K562 (cell line): ENCODE measurements around the gene PCDHGC4. TPM values are rescaled to one million over a fixed set of nuclear protein-coding genes. Genes with fewer than 3 reads are reported as not detected.

Experiments used
- BDP1 ChIP-seq: IDR thresholded peaks from 3 replicates; pipeline ENCODE4 v1.6.1; 2011; ENCODE audit not compliant: insufficient read length, insufficient read depth
- CBFA2T3 ChIP-seq: fragments of 450-650 bp; IDR thresholded peaks from 2 replicates; pipeline ENCODE4 v1.6.1; 2017
- CBX8 ChIP-seq: fragments of 200-600 bp; sonication (generic); IDR thresholded peaks from 2 replicates; pipeline ENCODE4 v1.6.1; 2012; ENCODE audit warnings: borderline replicate concordance, mixed run types, low read depth, mild to moderate bottlenecking, moderate library complexity, mixed read lengths, low read length, control low read depth, inconsistent platforms; ENCODE audit not compliant: poor library complexity, severe bottlenecking; ENCODE audit errors: extremely low read depth
- EHMT2 ChIP-seq: fragments of 450-650 bp; IDR thresholded peaks from 2 replicates; pipeline ENCODE4 v1.6.1; 2018; ENCODE audit warnings: antibody characterized with exemption
- ETV6 ChIP-seq, 3 experiments: fragments of 150-350 bp in 1 of 3; sonication (generic) in 1 of 3; formaldehyde crosslinking in 1 of 3; IDR thresholded peaks; 2 replicates each; pipeline versions ENCODE4 v1.6.1 to v1.8.0; 2014 to 2022; ENCODE audit warnings: borderline replicate concordance in 2 of 3, low read depth in 2 of 3, antibody characterized with exemption in 1 of 3, low read length in 1 of 3, mild to moderate bottlenecking in 1 of 3, missing genetic modification reagents in 1 of 3
- KDM5B ChIP-seq: fragments of 200-600 bp; sonication (generic); IDR thresholded peaks from 2 replicates; pipeline ENCODE4 v1.6.1; 2012; ENCODE audit warnings: low read depth, mild to moderate bottlenecking, moderate library complexity, low read length, control low read depth, inconsistent platforms; ENCODE audit not compliant: insufficient replicate concordance
- PRPF4 ChIP-seq: fragments of 200-400 bp; formaldehyde crosslinking; IDR thresholded peaks from one replicate; pipeline ENCODE4 v1.6.1; 2017; ENCODE audit warnings: low read length, low read depth, mild to moderate bottlenecking; ENCODE audit not compliant: insufficient read depth, poor library complexity, severe bottlenecking
- PTRF ChIP-seq: fragments of 450-650 bp; IDR thresholded peaks from 2 replicates; pipeline ENCODE4 v1.6.1; 2016; ENCODE audit warnings: mild to moderate bottlenecking, missing genetic modification characterization, missing compliant biosample characterization
- TEAD4 ChIP-seq, 2 experiments: sonication (generic) in 1 of 2; formaldehyde crosslinking in 1 of 2; IDR thresholded peaks; 2 replicates each; pipeline versions ENCODE4 v1.6.1 to v1.8.0; 2012 to 2022; ENCODE audit warnings: borderline replicate concordance in 1 of 2, inconsistent platforms in 1 of 2, low read length in 1 of 2, mild to moderate bottlenecking in 1 of 2, missing genetic modification reagents in 1 of 2
- ZNF282 ChIP-seq: sonication (generic); formaldehyde crosslinking; IDR thresholded peaks from 2 replicates; pipeline ENCODE4 v1.8.1; 2023; ENCODE audit warnings: missing genetic modification reagents
- polyA plus RNA-seq, 8 experiments: library from polyadenylated mRNA; depleted of rRNA in 4 of 8; stranded (reverse) in 5 of 8; unstranded in 3 of 8; fragments of >200 nt; fragmentation: Nextera tagmentation in 2 of 8; fragmentation: Illumina TruSeq in 1 of 8; extraction: Ambion mirVana in 2 of 8; extraction: Trizol in 1 of 8; gene quantifications; 2 replicates each; pipeline versions ENCODE4 v1.2.1 to v1.2.3, GENCODE V29; 2011 to 2014; ENCODE audit warnings: inconsistent platforms in 1 of 8, missing spikeins in 1 of 8
- total RNA-seq, 7 experiments: library from RNA; depleted of rRNA in 6 of 7; stranded (reverse); fragments of >200 nt in 6 of 7; fragmentation: Illumina TruSeq in 2 of 7; extraction: Trizol in 2 of 7; gene quantifications; 2 replicates each; pipeline versions ENCODE4 v1.2.1 to v1.2.3, GENCODE V29; 2011 to 2021; ENCODE audit warnings: low replicate concordance in 1 of 7
- TF ChIP-seq, protein P1 (sequence below): fragments of 450-650 bp; conservative IDR thresholded peaks from 2 replicates; pipeline ENCODE4 v1.6.1; 2016; ENCODE audit warnings: missing genetic modification characterization, low read depth, mild to moderate bottlenecking, missing compliant biosample characterization, moderate library complexity
- TF ChIP-seq, protein P2 (sequence below): IDR thresholded peaks from 3 replicates; pipeline ENCODE4 v1.6.1; 2011; ENCODE audit warnings: borderline replicate concordance, mild to moderate bottlenecking, moderate library complexity; ENCODE audit not compliant: insufficient read length; ENCODE audit errors: extremely low read depth
- TF ChIP-seq, protein P3 (sequence below), 2 experiments: fragments of 450-650 bp; formaldehyde crosslinking in 1 of 2; IDR thresholded peaks; 2 replicates each; pipeline versions ENCODE4 v1.4.0 to v1.6.1; 2014 to 2020; ENCODE audit warnings: mild to moderate bottlenecking in 2 of 2, borderline replicate concordance in 1 of 2, low read depth in 1 of 2

The PCDHGC4 gene
- total and polyA plus RNA-seq, 9 of the 15 experiments (the other 6 are each of a cell fraction or from before 2014, with no cell fraction given), result 0.05 TPM; not detected in 8

DNA sequence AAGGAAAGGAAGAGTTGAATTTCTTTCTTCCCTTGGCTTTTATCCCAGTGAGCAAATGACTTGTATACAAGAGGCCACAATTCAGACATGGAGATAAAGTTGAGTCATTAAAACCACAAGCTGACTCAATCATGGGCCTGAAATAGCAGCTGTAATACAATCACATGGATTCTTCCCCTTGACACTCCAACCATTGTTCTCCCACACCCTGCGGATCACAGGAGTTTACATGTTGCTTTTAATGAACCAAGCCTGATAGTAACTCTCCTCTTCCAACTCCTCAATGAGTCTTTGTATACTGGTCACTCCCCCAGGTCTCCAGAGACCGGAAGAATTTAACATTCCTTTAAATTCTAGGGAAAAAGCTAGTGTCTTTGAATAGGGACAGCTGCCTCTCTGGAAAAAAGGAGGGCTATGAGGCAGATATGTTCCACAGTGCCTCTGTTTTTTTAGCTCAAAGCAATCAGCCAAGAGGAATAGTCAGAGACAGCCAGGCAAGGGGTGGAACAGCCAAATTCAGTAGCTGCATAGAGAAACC, 36.5 kb downstream of the PCDHGC4 start (continued):
- TF ChIP-seq, protein P1, sequence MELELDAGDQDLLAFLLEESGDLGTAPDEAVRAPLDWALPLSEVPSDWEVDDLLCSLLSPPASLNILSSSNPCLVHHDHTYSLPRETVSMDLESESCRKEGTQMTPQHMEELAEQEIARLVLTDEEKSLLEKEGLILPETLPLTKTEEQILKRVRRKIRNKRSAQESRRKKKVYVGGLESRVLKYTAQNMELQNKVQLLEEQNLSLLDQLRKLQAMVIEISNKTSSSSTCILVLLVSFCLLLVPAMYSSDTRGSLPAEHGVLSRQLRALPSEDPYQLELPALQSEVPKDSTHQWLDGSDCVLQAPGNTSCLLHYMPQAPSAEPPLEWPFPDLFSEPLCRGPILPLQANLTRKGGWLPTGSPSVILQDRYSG, result no peak
- TF ChIP-seq TEAD4 (IDR thresholded peaks at IDR 0.05; ENCODE audit: low read length) (0 out of 2 replicates have a peak, but pooled peaks have one; percentile 30), TEAD4 (CRISPR knock-in tag; IDR thresholded peaks at IDR 0.05; ENCODE audit: borderline replicate concordance) (no peak), CBFA2T3 (peak; percentile 58), PTRF (tag) (no peak), ZNF282 (CRISPR knock-in tag) (no peak), CBX8 (no peak), BDP1 (no peak), KDM5B (no peak), PRPF4 (no peak), ETV6 (IDR thresholded peaks at IDR 0.05; ENCODE audit: borderline replicate concordance in 1 of 2, low read depth in 2 of 2, low read length in 1 of 2) (no peak), ETV6 (CRISPR knock-in tag; IDR thresholded peaks at IDR 0.05; ENCODE audit: borderline replicate concordance) (no peak), EHMT2 (0 out of 2 replicates have a peak, but pooled peaks have one; percentile 12)
- TF ChIP-seq, protein P2, sequence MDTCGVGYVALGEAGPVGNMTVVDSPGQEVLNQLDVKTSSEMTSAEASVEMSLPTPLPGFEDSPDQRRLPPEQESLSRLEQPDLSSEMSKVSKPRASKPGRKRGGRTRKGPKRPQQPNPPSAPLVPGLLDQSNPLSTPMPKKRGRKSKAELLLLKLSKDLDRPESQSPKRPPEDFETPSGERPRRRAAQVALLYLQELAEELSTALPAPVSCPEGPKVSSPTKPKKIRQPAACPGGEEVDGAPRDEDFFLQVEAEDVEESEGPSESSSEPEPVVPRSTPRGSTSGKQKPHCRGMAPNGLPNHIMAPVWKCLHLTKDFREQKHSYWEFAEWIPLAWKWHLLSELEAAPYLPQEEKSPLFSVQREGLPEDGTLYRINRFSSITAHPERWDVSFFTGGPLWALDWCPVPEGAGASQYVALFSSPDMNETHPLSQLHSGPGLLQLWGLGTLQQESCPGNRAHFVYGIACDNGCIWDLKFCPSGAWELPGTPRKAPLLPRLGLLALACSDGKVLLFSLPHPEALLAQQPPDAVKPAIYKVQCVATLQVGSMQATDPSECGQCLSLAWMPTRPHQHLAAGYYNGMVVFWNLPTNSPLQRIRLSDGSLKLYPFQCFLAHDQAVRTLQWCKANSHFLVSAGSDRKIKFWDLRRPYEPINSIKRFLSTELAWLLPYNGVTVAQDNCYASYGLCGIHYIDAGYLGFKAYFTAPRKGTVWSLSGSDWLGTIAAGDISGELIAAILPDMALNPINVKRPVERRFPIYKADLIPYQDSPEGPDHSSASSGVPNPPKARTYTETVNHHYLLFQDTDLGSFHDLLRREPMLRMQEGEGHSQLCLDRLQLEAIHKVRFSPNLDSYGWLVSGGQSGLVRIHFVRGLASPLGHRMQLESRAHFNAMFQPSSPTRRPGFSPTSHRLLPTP, result no peak
- TF ChIP-seq, protein P3, sequence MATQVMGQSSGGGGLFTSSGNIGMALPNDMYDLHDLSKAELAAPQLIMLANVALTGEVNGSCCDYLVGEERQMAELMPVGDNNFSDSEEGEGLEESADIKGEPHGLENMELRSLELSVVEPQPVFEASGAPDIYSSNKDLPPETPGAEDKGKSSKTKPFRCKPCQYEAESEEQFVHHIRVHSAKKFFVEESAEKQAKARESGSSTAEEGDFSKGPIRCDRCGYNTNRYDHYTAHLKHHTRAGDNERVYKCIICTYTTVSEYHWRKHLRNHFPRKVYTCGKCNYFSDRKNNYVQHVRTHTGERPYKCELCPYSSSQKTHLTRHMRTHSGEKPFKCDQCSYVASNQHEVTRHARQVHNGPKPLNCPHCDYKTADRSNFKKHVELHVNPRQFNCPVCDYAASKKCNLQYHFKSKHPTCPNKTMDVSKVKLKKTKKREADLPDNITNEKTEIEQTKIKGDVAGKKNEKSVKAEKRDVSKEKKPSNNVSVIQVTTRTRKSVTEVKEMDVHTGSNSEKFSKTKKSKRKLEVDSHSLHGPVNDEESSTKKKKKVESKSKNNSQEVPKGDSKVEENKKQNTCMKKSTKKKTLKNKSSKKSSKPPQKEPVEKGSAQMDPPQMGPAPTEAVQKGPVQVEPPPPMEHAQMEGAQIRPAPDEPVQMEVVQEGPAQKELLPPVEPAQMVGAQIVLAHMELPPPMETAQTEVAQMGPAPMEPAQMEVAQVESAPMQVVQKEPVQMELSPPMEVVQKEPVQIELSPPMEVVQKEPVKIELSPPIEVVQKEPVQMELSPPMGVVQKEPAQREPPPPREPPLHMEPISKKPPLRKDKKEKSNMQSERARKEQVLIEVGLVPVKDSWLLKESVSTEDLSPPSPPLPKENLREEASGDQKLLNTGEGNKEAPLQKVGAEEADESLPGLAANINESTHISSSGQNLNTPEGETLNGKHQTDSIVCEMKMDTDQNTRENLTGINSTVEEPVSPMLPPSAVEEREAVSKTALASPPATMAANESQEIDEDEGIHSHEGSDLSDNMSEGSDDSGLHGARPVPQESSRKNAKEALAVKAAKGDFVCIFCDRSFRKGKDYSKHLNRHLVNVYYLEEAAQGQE (IDR thresholded peaks at IDR 0.05; ENCODE audit: borderline replicate concordance), result peak; percentile 3; the same call in 1 of the 2 replicates
- TF ChIP-seq, protein P3 (CRISPR knock-in tag; IDR thresholded peaks at IDR 0.05; ENCODE audit: low read depth), result no peak
